Middle frontal gyrus (tissue), 1 donor: ENCODE results near the gene SLC35G3.
"Not testable (repeated sequence)": the region's sequence is repeated elsewhere in the genome, so short reads cannot be mapped to it uniquely, and the experiment has no call there.

Source experiments
- DNase-seq: peaks from one replicate; pipeline ENCODE4 v3.0.0-alpha.2; 2015; ENCODE audit warnings: low spot score; ENCODE audit errors: extremely low spot score

SLC35G3 gene

GRCh38 chr17:35194001-35194400, at the start of gene SLC35G3:
Gene SLC35G3 (minus strand): TSS chr17:35194393. CDS start chr17:35194307, 86 bp downstream.
- DNase-seq, result not testable (repeated sequence)

- no peak for DNase-seq
Measured at GRCh38 chr17:35243561-35244340, 49.6 kb upstream of the SLC35G3 start.

GRCh38 chr17:35242805-35243560, 48.8 kb upstream of the SLC35G3 start, which contains the start of gene SLFN5:
Gene SLFN5 (plus strand): TSS chr17:35243072. CDS start chr17:35258691, 15,619 bp downstream.
- peak; percentile 57 for DNase-seq

GRCh38 chr17:35242158-35242804, 48.1 kb upstream of the SLC35G3 start:
- DNase-seq, result no peak

- DNase-seq, result no peak
Measured at GRCh38 chr17:35241520-35241919, 47.3 kb upstream of the SLC35G3 start.

GRCh38 chr17:35240861-35241260, 46.7 kb upstream of the SLC35G3 start:
- no peak for DNase-seq

- DNase-seq, result no peak
Measured at GRCh38 chr17:35239823-35240222, 45.6 kb upstream of the SLC35G3 start.

- DNase-seq, result no peak
Measured at GRCh38 chr17:35238821-35239220, 44.6 kb upstream of the SLC35G3 start.

- no peak for DNase-seq
Measured at GRCh38 chr17:35236821-35237220, 42.6 kb upstream of the SLC35G3 start.

GRCh38 chr17:35235917-35236316, 41.7 kb upstream of the SLC35G3 start:
- DNase-seq, result no peak

GRCh38 chr17:35235289-35235688, 41.1 kb upstream of the SLC35G3 start:
- no peak for DNase-seq

- not testable (repeated sequence) for DNase-seq
Measured at GRCh38 chr17:35234315-35234714, 40.1 kb upstream of the SLC35G3 start.

GRCh38 chr17:35229638-35230037, 35.4 kb upstream of the SLC35G3 start:
- DNase-seq, result no peak

GRCh38 chr17:35227546-35227945, 33.4 kb upstream of the SLC35G3 start:
- DNase-seq, result no peak

- no peak for DNase-seq
Measured at GRCh38 chr17:35224436-35224835, 30.2 kb upstream of the SLC35G3 start.

- no peak for DNase-seq
Measured at GRCh38 chr17:35222452-35222851, 28.3 kb upstream of the SLC35G3 start.

GRCh38 chr17:35218915-35219314, 24.7 kb upstream of the SLC35G3 start:
- no peak for DNase-seq

- DNase-seq, result no peak
Measured at GRCh38 chr17:35217107-35217506, 22.9 kb upstream of the SLC35G3 start.

- DNase-seq, result no peak
Measured at GRCh38 chr17:35214631-35215273, 20.6 kb upstream of the SLC35G3 start.

- DNase-seq, result no peak
Measured at GRCh38 chr17:35214192-35214591, 20.0 kb upstream of the SLC35G3 start.

GRCh38 chr17:35213412-35213940, 19.3 kb upstream of the SLC35G3 start:
- no peak for DNase-seq
